HepG2 (cell line): ENCODE measurements around the gene LAPTM4A. TPM values are rescaled to one million over a fixed set of nuclear protein-coding genes. Genes with fewer than 3 reads are reported as not detected.
A peak's percentile ranks its signal among the peaks of the same experiment; 100 is the strongest.

Experiments
- ATAC-seq: fragments of 200-7000 bp; cut with Tn5 transposase; 3 replicates; pipeline ENCODE4 v1.9.1; 2020; ENCODE audit warnings: mild to moderate bottlenecking, moderate library complexity
- BruUV-seq: library from RNA; stranded (reverse); fragments of 400-500 nt; replicated peaks from 2 replicates; lab custom pipeline; 2021; lab: Mats Ljungman, UMichigan
- CTCF ChIA-PET: fragments of 300-600 bp; formaldehyde crosslinking; extraction: SDS; loops from one replicate; lab custom pipeline; 2021; ENCODE audit warnings: low total read pairs, inconsistent platforms, low intra/inter-chr PET ratio; lab: Yijun Ruan, JAX
- POLR2A ChIA-PET: fragments of 350-600 bp; sonication (Branson Sonifier 250); formaldehyde crosslinking; loops from one replicate; lab custom pipeline; 2020; ENCODE audit warnings: antibody characterized with exemption, inconsistent platforms; lab: Yijun Ruan, JAX
- DNase-seq: peaks from one replicate; pipeline ENCODE4 v3.0.0-alpha.2; 2015; ENCODE audit warnings: low spot score
- FAIRE-seq: peaks from 3 replicates; lab custom pipeline; 2011; peaks lifted over from hg19 to GRCh38; lab: Jason Lieb, UNC
- H2AFZ ChIP-seq: one replicate; pipeline ENCODE4 v1.6.1; 2011; ENCODE audit warnings: low read length, inconsistent platforms
- H3K27ac ChIP-seq: fragments of 300-600 bp; 3 replicates; pipeline ENCODE4 v1.8.0; 2011; ENCODE audit warnings: mixed run types, mild to moderate bottlenecking, mixed read lengths, low read length, inconsistent platforms; ENCODE audit not compliant: insufficient read depth; ENCODE audit errors: extremely low read length
- H3K27me3 ChIP-seq, 2 experiments: fragments of 200-600 bp in 1 of 2; 2 replicates in 1 of 2; 3 replicates in 1 of 2; pipeline versions ENCODE4 v1.6.0 to v1.8.0; 2011; ENCODE audit warnings: low read length in 2 of 2, mild to moderate bottlenecking in 2 of 2, moderate library complexity in 2 of 2, inconsistent platforms in 1 of 2; ENCODE audit not compliant: insufficient read depth in 2 of 2, control insufficient read depth in 1 of 2
- H3K36me3 ChIP-seq, 2 experiments: fragments of 200-600 bp in 1 of 2; replicated peaks in 1 of 2; 2 replicates in 1 of 2; 3 replicates in 1 of 2; pipeline versions ENCODE4 v1.5.1 to v1.8.0; 2011; ENCODE audit warnings: low read length in 2 of 2, inconsistent platforms in 1 of 2; ENCODE audit not compliant: insufficient read depth in 2 of 2, control insufficient read depth in 1 of 2
- H3K4me1 ChIP-seq: 2 replicates; pipeline ENCODE4 v1.5.1; 2012; ENCODE audit warnings: low read length, inconsistent platforms; ENCODE audit not compliant: insufficient read depth
- H3K4me2 ChIP-seq: 2 replicates; pipeline ENCODE4 v1.6.0; 2011; ENCODE audit warnings: low read depth, low read length, inconsistent platforms
- H3K4me3 ChIP-seq, 3 experiments: fragments of 200-600 bp in 1 of 3; sonication (generic), shearing (Covaris generic) in 1 of 3; replicated peaks in 1 of 3; 2 replicates each; pipeline ENCODE4 v1.5.1; 2011 to 2016; ENCODE audit warnings: low read length in 3 of 3, inconsistent platforms in 2 of 3, low read depth in 2 of 3, mild to moderate bottlenecking in 2 of 3, control low read depth in 1 of 3, mixed read lengths in 1 of 3; ENCODE audit not compliant: insufficient read depth in 1 of 3
- H3K79me2 ChIP-seq: one replicate; pipeline ENCODE4 v1.6.1; 2011; ENCODE audit warnings: low read length, inconsistent platforms; ENCODE audit not compliant: insufficient read depth
- H3K9ac ChIP-seq: 2 replicates; pipeline ENCODE4 v1.6.0; 2011; ENCODE audit warnings: mild to moderate bottlenecking, low read depth, low read length, inconsistent platforms; ENCODE audit not compliant: insufficient read depth
- H3K9me3 ChIP-seq: 2 replicates; pipeline ENCODE4 v1.5.1; 2012; ENCODE audit warnings: mild to moderate bottlenecking, low read length
- H4K20me1 ChIP-seq: 2 replicates; pipeline ENCODE4 v1.6.0; 2011; ENCODE audit warnings: inconsistent platforms, mild to moderate bottlenecking, low read length, moderate library complexity; ENCODE audit not compliant: insufficient read depth
- ATF2 ChIP-seq: sonication (generic); formaldehyde crosslinking; IDR thresholded peaks from 2 replicates; pipeline ENCODE4 v1.4.0; 2020; ENCODE audit warnings: missing genetic modification reagents
- HNF4G ChIP-seq, 2 experiments: sonication (generic) in 1 of 2; formaldehyde crosslinking in 1 of 2; IDR thresholded peaks; 2 replicates each; pipeline versions ENCODE4 v1.4.0 to v1.6.1; 2011 to 2020; ENCODE audit warnings: borderline replicate concordance in 2 of 2, low read depth in 2 of 2, mild to moderate bottlenecking in 2 of 2, low read length in 1 of 2, missing genetic modification reagents in 1 of 2, moderate library complexity in 1 of 2
- MEIS2 ChIP-seq: sonication (generic); formaldehyde crosslinking; IDR thresholded peaks from 2 replicates; pipeline ENCODE4 v1.9.0; 2021; ENCODE audit warnings: mild to moderate bottlenecking, missing genetic modification reagents
- SRF ChIP-seq: IDR thresholded peaks from 2 replicates; pipeline ENCODE4 v1.6.1; 2011; ENCODE audit warnings: mild to moderate bottlenecking, low read depth, low read length, moderate library complexity
- TEAD2 ChIP-seq: sonication (generic); formaldehyde crosslinking; IDR thresholded peaks from 2 replicates; pipeline ENCODE4 v1.9.0; 2021; ENCODE audit warnings: missing genetic modification reagents
- TFAP4 ChIP-seq: sonication (generic); IDR thresholded peaks from 2 replicates; pipeline ENCODE4 v1.6.1; 2016; ENCODE audit warnings: low read depth, borderline replicate concordance
- YEATS2 ChIP-seq: sonication (generic); formaldehyde crosslinking; IDR thresholded peaks from 2 replicates; pipeline ENCODE4 v1.4.0; 2020; ENCODE audit warnings: missing genetic modification reagents, borderline replicate concordance
- ZBTB10 ChIP-seq: sonication (generic); formaldehyde crosslinking; IDR thresholded peaks from 2 replicates; pipeline ENCODE4 v1.4.0; 2020; ENCODE audit warnings: missing genetic modification reagents, borderline replicate concordance
- ZNF224 ChIP-seq: sonication (generic); formaldehyde crosslinking; IDR thresholded peaks from 2 replicates; pipeline ENCODE4 v1.5.0; 2020; ENCODE audit warnings: mild to moderate bottlenecking, missing genetic modification reagents
- ZNF350 ChIP-seq: sonication (generic); formaldehyde crosslinking; IDR thresholded peaks from 2 replicates; pipeline ENCODE4 v1.4.0; 2020; ENCODE audit warnings: mild to moderate bottlenecking, low read depth, missing genetic modification reagents, borderline replicate concordance
- WGBS: methylation state at CpG from one replicate; pipeline ENCODE4 v1.1.6; 2017; ENCODE audit warnings: low lambda C conversion rate; 5-methylcytosine and 5-hydroxymethylcytosine counted together
- in situ Hi-C: cut with HindIII; loops from 2 replicates; pipeline ENCODE4 v1.10.0; 2017; ENCODE audit warnings: low pct_unique_long_range_greater_than_20kb; ENCODE audit not compliant: extremely low pct_ligation_motif_present
- intact Hi-C: fragments of 100-400 bp; cut with micrococcal nuclease; formaldehyde crosslinking; loops from one replicate; pipeline ENCODE4 v1.10.0; 2022; ENCODE audit not compliant: unreplicated experiment
- polyA plus RNA-seq, 8 experiments: library from polyadenylated mRNA; depleted of rRNA in 3 of 8; stranded (reverse) in 7 of 8; unstranded in 1 of 8; fragments of >200 nt; fragmentation: Illumina TruSeq in 4 of 8; extraction: Trizol in 4 of 8; gene quantifications; 2 replicates each; pipeline versions ENCODE4 v1.2.1 to v1.2.3, GENCODE V29; 2011 to 2016; ENCODE audit warnings: low read depth in 4 of 8, missing spikeins in 1 of 8, mixed read lengths in 1 of 8; ENCODE audit not compliant: insufficient read depth in 1 of 8
- total RNA-seq, 5 experiments: library from RNA; depleted of rRNA; stranded (reverse); fragments of >200 nt; fragmentation: Illumina TruSeq; extraction: Trizol; gene quantifications; 2 replicates each; pipeline ENCODE4 v1.2.3, GENCODE V29; 2016; ENCODE audit warnings: low read depth in 1 of 5

LAPTM4A gene
- total and polyA plus RNA-seq, 2 of the 13 experiments (the other 11 are each of a cell fraction or from before 2014, with no cell fraction given) = 116 to 558 TPM

GRCh38 chr2:20094142-20094755, 42.8 kb upstream of the LAPTM4A start (continued):
- TF ChIP-seq ATF2 (CRISPR knock-in tag) = no peak
- TF ChIP-seq YEATS2 (CRISPR knock-in tag) = 0 out of 2 replicates have a peak, but pooled peaks have one; percentile 5
- peak; percentile 39; the same call in 1 of the 2 replicates for TF ChIP-seq TFAP4

- ATAC-seq (peak; percentile 92), FAIRE-seq (peak; percentile 90), DNase-seq (peak; percentile 95)
- CTCF ChIA-PET = interaction anchor here (0.7 to 5.4 kb wide), 6 partner anchors 22 to 137 kb away, joined by 3 to 49 read pairs (median 4); partner anchors contain the start of gene LAPTM4A
- in situ Hi-C loops (loop anchor here (5.0 kb wide), 3 partner anchors 41 to 131 kb away; partner anchors contain the start of genes LAPTM4A and MATN3), intact Hi-C loops (loop anchor here (1.0 to 2.0 kb wide), 5 partner anchors 19 to 138 kb away; partner anchors contain the start of gene LAPTM4A)
- peaks cover 82% of the 10 kb centered on the region for H3K4me1 ChIP-seq
- WGBS = 27% methylated on average over 11 of the region's 11 CpGs
- no peaks in the 10 kb centered on the region for H3K79me2 ChIP-seq
- H3K9me3 ChIP-seq = no peaks in the 10 kb centered on the region
- no TSS peak for BruUV-seq
- no peaks in the 10 kb centered on the region for H3K36me3 ChIP-seq
- H3K27ac ChIP-seq = peak overlapping the region; percentile 13
- no peaks in the 10 kb centered on the region; a peak in 1 of 5 replicates for H3K27me3 ChIP-seq
- peak overlapping the region; percentile 4 to 62 (median 31) for H3K4me3 ChIP-seq
- H3K9ac ChIP-seq = peak overlapping the region; percentile 66
- no peaks in the 10 kb centered on the region for H4K20me1 ChIP-seq
- peak overlapping the region; percentile 91 for H3K4me2 ChIP-seq
- peak overlapping the region; percentile 96 for H2AFZ ChIP-seq
- POLR2A ChIA-PET = interaction anchor here (1.1 to 2.0 kb wide), 7 partner anchors 15 to 138 kb away, joined by 4 to 18 read pairs (median 7); partner anchors contain the start of genes LAPTM4A and MATN3
- TF ChIP-seq SRF (no peak), ZBTB10 (CRISPR knock-in tag) (no peak), TEAD2 (CRISPR knock-in tag) (no peak), MEIS2 (CRISPR knock-in tag) (no peak), ZNF224 (CRISPR knock-in tag) (no peak; the same call in 1 of the 2 replicates), ZNF350 (CRISPR knock-in tag) (peak; percentile 87), HNF4G (IDR thresholded peaks at IDR 0.05; ENCODE audit: borderline replicate concordance, low read depth, low read length) (peak; percentile 99), HNF4G (CRISPR knock-in tag; IDR thresholded peaks at IDR 0.05; ENCODE audit: borderline replicate concordance, low read depth) (peak; percentile 98)
Observed at GRCh38 chr2:20093263-20094141, 42.1 kb upstream of the LAPTM4A start.
